ENCODE data around the gene ANKRD37. TPM values are rescaled to one million over a fixed set of nuclear protein-coding genes. Genes with fewer than 3 reads are reported as not detected.
"Not testable (repeated sequence)": the region's sequence is repeated elsewhere in the genome, so short reads cannot be mapped to it uniquely, and the experiment has no call there.

ANKRD37 gene
- total and polyA plus RNA-seq, 12 donors = 7.6 to 28.6 (median 13.7) TPM

- no peak overlapping the region for H3K27ac ChIP-seq
- TF ChIP-seq CTCF (IDR thresholded peaks at IDR 0.05) = no peak
- ATAC-seq = no peak
- no peaks in the 10 kb centered on the region for H3K27me3 ChIP-seq
- intact Hi-C loops (cut with DNase I) = no loop called here
- H3K9me3 ChIP-seq = no peaks in the 10 kb centered on the region
- no peaks in the 10 kb centered on the region for H3K4me1 ChIP-seq
- DNase-seq = no peak
- no peak overlapping the region for H3K4me3 ChIP-seq
- WGBS, 2 donors = 98% methylated on average over 4 of the region's 4 CpGs
- peaks cover 0 to 76% (median 6%) of the 10 kb centered on the region in 9 donors for H3K36me3 ChIP-seq
These were observed 37.7 kb upstream of the ANKRD37 start for GRCh38 chr4:185358959-185359358.

- intact Hi-C loops (cut with DNase I) = no loop called here
- Histone ChIP-seq H3K4me3 (no peak overlapping the region), H3K9me3 (no peaks in the 10 kb centered on the region), H3K4me1 (no peaks in the 10 kb centered on the region), H3K27ac (no peak overlapping the region), H3K36me3 (peaks cover 0 to 67% (median 6%) of the 10 kb centered on the region in 9 donors), H3K27me3 (no peaks in the 10 kb centered on the region)
- TF ChIP-seq CTCF (IDR thresholded peaks at IDR 0.05) = no peak
- DNase-seq (no peak), ATAC-seq (no peak)
- WGBS, 2 donors = 96 to 98% methylated on average over 8 of the region's 8 CpGs
These were observed 36.7 kb upstream of the ANKRD37 start for GRCh38 chr4:185359767-185360446.

- WGBS, 2 donors = 82 to 85% methylated on average over 3 of the region's 3 CpGs
- Histone ChIP-seq H3K27me3 (no peaks in the 10 kb centered on the region), H3K27ac (no peak overlapping the region), H3K9me3 (no peaks in the 10 kb centered on the region), H3K4me1 (no peaks in the 10 kb centered on the region), H3K36me3 (peaks cover 0 to 73% (median 6%) of the 10 kb centered on the region in 9 donors), H3K4me3 (no peak overlapping the region)
- DNase-seq (no peak), ATAC-seq (no peak)
- intact Hi-C loops (cut with DNase I) = no loop called here
- TF ChIP-seq CTCF (IDR thresholded peaks at IDR 0.05) = no peak
These were observed 34.8 kb upstream of the ANKRD37 start for GRCh38 chr4:185361872-185362271.

GRCh38 chr4:185362570-185362969 lies 34.1 kb upstream of the ANKRD37 start:
- H3K27ac ChIP-seq = peak overlapping the region in 1 of 10 donors; percentile 18
- H3K9me3 ChIP-seq; H3K4me1 ChIP-seq; H3K4me3 ChIP-seq; H3K27me3 ChIP-seq; intact Hi-C loops (cut with DNase I); DNase-seq: not testable (repeated sequence)
- H3K36me3 ChIP-seq = peaks cover 0 to 69% (median 6%) of the 10 kb centered on the region in 9 donors
- WGBS, 2 donors = 71 to 85% methylated on average over 6 of the region's 6 CpGs
- peak in 1 of 8 donors; percentile 14 for ATAC-seq

GRCh38 chr4:185363251-185363650 lies 33.4 kb upstream of the ANKRD37 start:
- no peak for DNase-seq
- no peaks in the 10 kb centered on the region for H3K9me3 ChIP-seq
- peaks cover 0 to 69% (median 6%) of the 10 kb centered on the region in 9 donors for H3K36me3 ChIP-seq
- intact Hi-C loops (cut with DNase I) = no loop called here
- no peak overlapping the region for H3K4me3 ChIP-seq
- peak overlapping the region in 2 of 10 donors; percentile 18 to 22 for H3K27ac ChIP-seq
- ATAC-seq = no peak
- no peak for TF ChIP-seq CTCF (IDR thresholded peaks at IDR 0.05)
- H3K4me1 ChIP-seq = no peaks in the 10 kb centered on the region
- 80 to 91% methylated on average over 3 of the region's 3 CpGs for WGBS, 2 donors
- H3K27me3 ChIP-seq = no peaks in the 10 kb centered on the region

Data from heart right ventricle (tissue), 16 donors.